Activated naive CD8-positive, alpha-beta T cell treated with anti-CD3 and anti-CD28 coated beads, Interleukin-2, amount 50 U/mL, for 16 hours (primary cell): ENCODE results near the gene TTK.
"Not testable (repeated sequence)": the region's sequence is repeated elsewhere in the genome, so short reads cannot be mapped to it uniquely, and the experiment has no call there.

Source experiments
- DNase-seq: peaks from one replicate; pipeline ENCODE4 v3.0.0-alpha.2; 2020; ENCODE audit warnings: low read depth, low spot score

The TTK gene

DNA sequence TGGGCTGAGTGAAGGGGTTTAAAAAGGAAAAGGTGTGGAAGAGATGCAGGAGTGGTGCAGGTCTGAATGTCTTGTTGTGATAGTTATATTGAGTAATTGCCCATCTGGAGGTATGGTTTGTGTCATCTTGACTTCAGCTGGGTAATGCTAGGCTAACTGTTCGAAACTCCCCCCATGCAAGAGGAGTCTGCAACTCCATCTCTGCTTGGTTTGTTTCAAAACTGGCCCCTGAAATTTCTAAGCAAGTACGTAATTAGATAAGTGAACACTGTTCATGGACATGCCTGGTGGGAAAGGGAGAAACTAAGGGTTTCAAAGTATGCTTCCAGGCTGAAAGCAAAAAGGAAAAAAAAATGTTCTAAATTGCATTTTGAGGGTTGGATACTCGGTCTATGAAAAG, 17.1 kb downstream of the TTK start:
- no peak for DNase-seq

DNA sequence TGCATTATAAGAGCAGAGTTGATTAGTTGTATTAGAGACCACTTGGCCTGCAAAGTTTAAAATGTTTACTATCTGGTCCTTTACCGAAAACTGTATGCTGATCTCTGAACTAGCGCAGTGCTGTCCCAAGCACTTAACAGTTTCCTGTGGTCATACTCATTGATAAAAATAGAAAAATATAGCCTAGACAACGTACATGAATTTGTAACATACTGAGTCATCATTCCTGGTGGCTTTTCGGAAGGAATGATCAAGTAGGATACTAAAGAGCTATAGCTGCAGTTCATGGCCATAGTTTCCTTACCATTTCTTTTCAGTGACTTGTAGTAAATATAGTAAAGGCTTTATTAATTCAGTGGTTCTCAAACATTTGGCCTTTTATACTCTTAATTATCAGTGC, 18.4 kb downstream of the TTK start:
- no peak for DNase-seq

- DNase-seq: no peak
Observed at GRCh38 chr6:80028589-80028988, 24.1 kb downstream of the TTK start.

DNA sequence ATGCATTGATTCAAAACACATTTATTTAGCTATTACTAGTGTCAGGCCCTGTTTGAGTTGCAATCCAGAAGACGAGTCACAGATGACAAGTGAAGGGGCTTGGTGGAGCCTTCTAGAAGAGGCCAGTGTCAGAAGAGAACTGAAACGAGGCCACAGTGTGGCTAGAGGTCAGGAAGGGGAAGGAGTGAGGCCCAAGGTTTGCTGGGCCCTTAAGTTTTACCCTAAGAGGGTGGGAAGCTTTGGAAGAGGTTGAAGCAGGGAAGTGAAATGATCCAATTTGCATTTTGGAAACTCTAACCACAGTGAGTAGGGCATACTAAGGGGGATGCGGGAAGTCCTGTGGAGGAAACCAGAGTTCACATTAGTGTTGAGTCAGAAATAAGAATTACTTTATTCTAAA, 25.0 kb downstream of the TTK start:
- DNase-seq: no peak

DNA sequence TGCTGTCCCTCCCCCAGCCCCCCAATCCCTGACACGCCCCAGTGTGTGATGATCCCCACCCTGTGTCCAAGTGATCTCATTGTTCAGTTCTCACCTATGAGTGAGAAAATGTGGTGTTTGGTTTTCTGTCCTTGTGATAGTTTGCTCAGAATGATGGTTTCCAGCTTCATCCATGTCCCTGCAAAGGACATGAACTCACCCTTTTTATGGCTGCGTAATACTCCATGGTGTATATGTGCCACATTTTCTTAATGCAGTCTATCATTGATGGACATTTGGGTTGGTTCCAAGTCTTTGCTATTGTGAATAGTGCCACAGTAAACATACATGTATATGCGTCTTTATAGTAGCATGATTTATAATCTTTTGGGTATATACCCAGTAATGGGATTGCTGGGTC, 43.8 kb downstream of the TTK start:
- DNase-seq: not testable (repeated sequence)

- no peak for DNase-seq
Observed at GRCh38 chr6:80060774-80061173, 56.3 kb downstream of the TTK start.

GRCh38 chr6:80068146-80068545, 63.7 kb downstream of the TTK start:
- DNase-seq: not testable (repeated sequence)

- DNase-seq: not testable (repeated sequence)
Observed at GRCh38 chr6:80070431-80070830, 66.0 kb downstream of the TTK start.

- DNase-seq: no peak
Observed at GRCh38 chr6:80077067-80077466, 72.6 kb downstream of the TTK start.

DNA sequence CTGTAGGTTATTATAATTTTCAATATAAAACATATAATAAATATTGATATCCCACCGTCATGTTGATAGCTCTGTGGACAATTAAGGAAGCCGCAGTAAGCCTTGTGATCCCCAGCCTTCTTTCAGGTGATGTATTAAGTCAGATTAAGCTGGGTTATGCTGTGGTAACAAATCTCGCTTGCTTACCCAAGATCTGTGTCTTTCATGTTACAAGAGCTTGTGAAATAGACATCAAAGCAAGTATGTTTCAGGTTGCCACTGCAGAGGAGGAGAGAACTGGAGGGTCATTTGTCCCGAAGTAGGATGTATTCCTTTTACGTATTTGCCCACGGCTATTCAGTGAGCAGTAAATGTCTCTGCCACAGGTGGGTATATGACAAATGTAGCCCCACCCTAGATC, 84.2 kb downstream of the TTK start:
- DNase-seq: no peak

DNA sequence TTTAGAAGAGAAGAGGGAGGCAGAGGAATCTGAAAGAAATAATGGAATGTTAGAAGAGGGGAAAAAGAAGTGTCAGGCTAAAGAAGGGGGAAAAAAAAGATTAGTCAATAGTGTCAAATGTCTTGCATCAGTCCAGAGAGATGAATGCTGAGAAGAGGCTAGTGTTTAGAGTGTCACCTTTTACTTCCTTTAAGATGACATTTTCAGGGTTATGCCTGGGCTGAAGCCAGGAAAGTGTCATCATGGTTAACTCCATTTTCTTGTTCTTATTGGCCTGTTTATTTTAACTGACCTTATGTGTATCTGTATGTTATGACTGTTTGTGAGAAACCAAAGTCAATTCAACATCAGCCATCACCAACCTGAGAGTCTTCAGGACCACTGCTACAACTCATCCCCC, 87.1 kb downstream of the TTK start:
- DNase-seq: no peak
